Esophagus (tissue), 2 donors: Measurements from ENCODE around the gene RNLS. TPM values are rescaled to one million over a fixed set of nuclear protein-coding genes. Genes with fewer than 3 reads are reported as not detected.

Experiments used
- H3K27ac ChIP-seq, 2 donors: one replicate each; pipeline ENCODE4 v1.5.1; 2013; ENCODE audit warnings: low read depth in 2 of 2, mild to moderate bottlenecking in 2 of 2, inconsistent platforms in 1 of 2, low read length in 1 of 2, moderate library complexity in 1 of 2
- H3K27me3 ChIP-seq, 2 donors: one replicate each; pipeline ENCODE4 v1.6.1; 2013; ENCODE audit warnings: low read length in 2 of 2, control low read depth in 1 of 2, mild to moderate bottlenecking in 1 of 2; ENCODE audit not compliant: insufficient read depth in 2 of 2, control insufficient read depth in 1 of 2
- H3K36me3 ChIP-seq, 2 donors: one replicate each; pipeline ENCODE4 v1.6.1; 2013; ENCODE audit warnings: low read length in 1 of 2; ENCODE audit not compliant: control insufficient read depth in 2 of 2, insufficient read depth in 2 of 2
- H3K4me1 ChIP-seq, 2 donors: one replicate each; pipeline ENCODE4 v1.6.1; 2013; ENCODE audit warnings: low read length in 1 of 2; ENCODE audit not compliant: control insufficient read depth in 2 of 2, insufficient read depth in 2 of 2
- H3K4me3 ChIP-seq, 2 donors: one replicate each; pipeline ENCODE4 v1.5.1; 2013; ENCODE audit warnings: low read length in 2 of 2, mild to moderate bottlenecking in 2 of 2, low read depth in 1 of 2, moderate library complexity in 1 of 2
- H3K9me3 ChIP-seq, 2 donors: one replicate each; pipeline ENCODE4 v1.6.1; 2013; ENCODE audit warnings: mild to moderate bottlenecking in 2 of 2, low read depth in 1 of 2, low read length in 1 of 2, moderate library complexity in 1 of 2; ENCODE audit not compliant: control insufficient read depth in 2 of 2, insufficient read depth in 1 of 2
- WGBS, 2 donors: extraction: QIAGEN DNeasy Blood & Tissue Kit; methylation state at CpG; one replicate each; pipeline ENCODE4 v1.1.7; 2013; 5-methylcytosine and 5-hydroxymethylcytosine counted together
- polyA plus RNA-seq, 2 donors: library from polyadenylated mRNA; stranded (reverse); fragments of 200-250 nt; gene quantifications; one replicate each; pipeline ENCODE4 v1.2.3, GENCODE V29; 2013
- donor health status: healthy with polysubstance abuse.
- donor health status: Bipolar disorder and iron deficiency.

The RNLS gene
- polyA plus RNA-seq, 2 donors: 3.3 to 6.7 TPM

DNA sequence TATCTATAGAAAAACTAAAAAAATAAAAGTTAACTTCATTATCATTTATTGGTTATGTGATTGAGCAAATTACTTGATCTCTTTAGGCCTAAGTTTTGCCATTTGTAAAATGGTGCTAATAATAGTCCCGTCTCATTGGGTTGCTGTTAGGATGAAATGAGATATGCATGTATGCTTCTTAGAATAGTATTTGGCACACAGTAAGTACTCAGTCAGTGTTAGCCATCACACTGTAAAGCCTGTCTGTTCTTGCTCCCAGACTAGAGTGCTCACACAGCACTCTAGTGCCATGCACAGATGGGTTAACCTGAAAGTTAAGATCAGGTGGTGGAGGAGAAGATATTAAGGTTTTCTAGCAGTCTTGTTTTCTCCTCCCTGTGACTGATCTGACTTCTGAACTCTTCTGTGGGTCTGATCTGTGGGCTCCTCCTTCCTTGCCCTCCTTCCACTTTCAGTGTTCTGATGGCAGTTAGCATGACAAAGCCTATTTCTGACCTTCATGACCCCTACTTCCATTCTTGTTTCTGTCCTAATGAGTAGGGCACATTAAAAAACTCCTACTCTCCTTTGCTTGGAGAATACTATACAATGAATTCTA, 167.5 kb downstream of the RNLS start:
- no peak overlapping the region for H3K4me3 ChIP-seq
- no peaks in the 10 kb centered on the region for H3K36me3 ChIP-seq
- H3K4me1 ChIP-seq: no peaks in the 10 kb centered on the region
- no peaks in the 10 kb centered on the region for H3K27me3 ChIP-seq
- H3K27ac ChIP-seq: no peak overlapping the region
- 94 to 98% methylated on average over 1 of the region's 1 CpG for WGBS, 2 donors
- no peaks in the 10 kb centered on the region for H3K9me3 ChIP-seq

DNA sequence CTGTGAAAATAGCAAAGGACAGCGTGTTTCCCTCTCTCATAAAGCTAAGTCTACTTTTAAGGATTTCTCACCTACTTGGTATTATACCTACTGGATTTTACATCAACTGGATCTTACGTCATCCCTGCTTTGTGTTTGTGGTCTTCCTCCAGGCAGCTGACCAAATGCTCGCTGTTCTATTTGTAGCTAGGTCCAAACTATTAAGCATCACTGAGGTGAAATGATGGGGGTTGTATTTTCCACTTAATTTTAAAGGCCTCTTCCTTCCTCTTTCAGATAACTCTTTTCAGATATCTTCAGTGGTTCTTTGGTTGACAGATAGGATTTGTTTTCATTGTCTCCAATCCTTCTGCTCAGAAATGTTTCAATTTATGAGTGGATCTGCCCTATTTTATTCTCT, 169.7 kb downstream of the RNLS start:
- Histone ChIP-seq H3K4me1 (no peaks in the 10 kb centered on the region), H3K9me3 (no peaks in the 10 kb centered on the region), H3K4me3 (no peak overlapping the region), H3K36me3 (no peaks in the 10 kb centered on the region), H3K27me3 (no peaks in the 10 kb centered on the region), H3K27ac (no peak overlapping the region)
- WGBS, 2 donors: 86 to 92% methylated on average over 3 of the region's 3 CpGs

DNA sequence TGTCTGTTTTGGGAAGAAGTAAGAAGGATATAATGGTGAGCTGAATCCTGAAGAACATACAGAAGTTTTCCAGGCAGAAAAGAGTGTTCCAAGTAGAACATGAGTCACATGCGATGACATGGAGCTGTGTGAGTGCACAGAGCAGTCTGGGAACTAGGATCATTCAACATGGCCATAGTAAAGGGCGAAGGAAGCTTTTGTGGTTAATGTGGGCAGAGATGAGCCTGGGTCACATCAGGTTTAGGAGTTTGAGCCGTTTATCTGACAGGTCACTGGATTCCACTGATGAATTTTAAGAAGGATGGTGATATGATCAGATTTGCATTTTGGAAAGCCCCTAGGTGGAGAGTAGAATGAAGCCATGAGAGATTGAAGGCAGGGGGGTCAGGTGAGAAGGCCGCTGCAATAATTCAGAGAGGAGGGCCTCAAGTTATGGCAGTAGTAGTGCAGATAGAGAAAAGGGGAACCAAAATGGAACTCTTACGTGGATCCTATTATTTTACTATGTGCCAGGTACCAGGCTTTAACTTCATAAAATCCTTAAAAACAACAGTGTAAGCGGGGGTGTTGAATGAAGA, 171.3 kb downstream of the RNLS start:
- Histone ChIP-seq H3K9me3 (no peaks in the 10 kb centered on the region), H3K27me3 (no peaks in the 10 kb centered on the region), H3K4me3 (no peak overlapping the region), H3K4me1 (no peaks in the 10 kb centered on the region), H3K36me3 (no peaks in the 10 kb centered on the region), H3K27ac (no peak overlapping the region)
- WGBS, 2 donors: 90 to 94% methylated on average over 6 of the region's 6 CpGs

DNA sequence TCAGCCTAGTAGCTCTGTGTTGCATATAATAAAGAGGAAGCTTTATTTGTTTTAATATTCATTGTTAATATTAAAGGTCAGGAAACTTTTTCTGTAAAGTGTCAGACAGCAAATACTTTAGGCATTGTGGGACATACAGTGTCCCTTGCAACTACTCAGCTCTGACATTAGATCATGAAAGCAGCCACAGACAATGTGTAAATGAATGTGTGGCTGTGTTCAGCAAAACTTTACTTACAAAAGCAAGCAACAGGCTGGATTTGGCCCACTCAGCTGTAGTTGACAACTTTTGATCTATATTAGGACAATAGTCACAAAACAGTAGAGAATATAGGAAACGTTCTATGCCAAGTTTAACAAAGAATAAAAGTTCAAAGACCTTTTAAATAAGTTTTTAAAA, 173.3 kb downstream of the RNLS start:
- no peak overlapping the region for H3K4me3 ChIP-seq
- WGBS, 2 donors: 39 to 71% methylated on average over 1 of the region's 1 CpG
- H3K27me3 ChIP-seq: no peaks in the 10 kb centered on the region
- H3K4me1 ChIP-seq: no peaks in the 10 kb centered on the region
- H3K36me3 ChIP-seq: no peaks in the 10 kb centered on the region
- no peaks in the 10 kb centered on the region for H3K9me3 ChIP-seq
- no peak overlapping the region for H3K27ac ChIP-seq

DNA sequence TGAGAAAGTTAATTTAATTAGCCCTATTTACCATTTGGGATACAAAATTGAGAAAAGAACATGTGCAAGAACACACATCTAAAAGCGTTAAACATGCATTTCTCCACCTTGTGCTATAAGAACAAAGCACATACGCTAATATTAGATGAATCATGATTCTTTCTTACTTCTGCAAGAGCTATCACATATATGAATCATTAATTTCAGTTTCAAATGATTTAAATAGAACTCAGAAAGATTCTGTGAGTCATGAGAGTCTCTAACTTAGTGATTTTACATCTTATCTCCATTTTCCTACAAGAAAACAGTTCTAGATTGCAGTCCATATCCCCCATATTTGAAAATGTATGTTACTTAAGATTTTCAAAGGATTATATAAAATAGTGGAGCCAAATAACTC, 173.9 kb downstream of the RNLS start:
- H3K27me3 ChIP-seq: no peaks in the 10 kb centered on the region
- 63 to 73% methylated on average over 2 of the region's 2 CpGs for WGBS, 2 donors
- H3K9me3 ChIP-seq: no peaks in the 10 kb centered on the region
- H3K36me3 ChIP-seq: no peaks in the 10 kb centered on the region
- H3K4me1 ChIP-seq: no peaks in the 10 kb centered on the region
- no peak overlapping the region for H3K27ac ChIP-seq
- no peak overlapping the region for H3K4me3 ChIP-seq

- no peak overlapping the region for H3K27ac ChIP-seq
- H3K4me3 ChIP-seq: no peak overlapping the region
- no peaks in the 10 kb centered on the region for H3K36me3 ChIP-seq
- no peaks in the 10 kb centered on the region for H3K9me3 ChIP-seq
- WGBS, 2 donors: 91 to 93% methylated on average over 2 of the region's 2 CpGs
- no peaks in the 10 kb centered on the region for H3K4me1 ChIP-seq
- no peaks in the 10 kb centered on the region for H3K27me3 ChIP-seq
Measured at GRCh38 chr10:88408096-88408495, 175.0 kb downstream of the RNLS start.

DNA sequence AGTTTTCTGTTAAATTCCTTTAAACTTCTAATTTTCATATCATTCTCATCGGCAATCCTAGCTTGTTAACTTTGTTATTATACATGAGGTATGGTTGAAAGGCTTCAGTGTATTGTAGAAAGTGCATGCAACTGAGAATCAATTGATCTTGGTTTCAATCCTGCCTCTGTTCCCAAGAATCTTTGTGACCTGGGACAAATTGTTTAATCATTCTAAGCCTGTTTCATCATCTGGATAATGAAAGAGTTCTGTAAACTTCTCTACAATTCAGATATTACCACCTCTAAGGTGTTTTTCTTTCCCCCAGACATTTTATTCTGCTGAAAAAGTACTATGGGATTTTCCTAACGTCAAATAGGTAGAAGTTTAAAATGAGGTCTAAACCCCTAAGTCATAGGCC, 179.0 kb downstream of the RNLS start:
- Histone ChIP-seq H3K27ac (no peak overlapping the region), H3K4me1 (no peaks in the 10 kb centered on the region), H3K9me3 (no peaks in the 10 kb centered on the region), H3K27me3 (no peaks in the 10 kb centered on the region), H3K36me3 (no peaks in the 10 kb centered on the region), H3K4me3 (no peak overlapping the region)
- 88 to 92% methylated on average over 2 of the region's 2 CpGs for WGBS, 2 donors

DNA sequence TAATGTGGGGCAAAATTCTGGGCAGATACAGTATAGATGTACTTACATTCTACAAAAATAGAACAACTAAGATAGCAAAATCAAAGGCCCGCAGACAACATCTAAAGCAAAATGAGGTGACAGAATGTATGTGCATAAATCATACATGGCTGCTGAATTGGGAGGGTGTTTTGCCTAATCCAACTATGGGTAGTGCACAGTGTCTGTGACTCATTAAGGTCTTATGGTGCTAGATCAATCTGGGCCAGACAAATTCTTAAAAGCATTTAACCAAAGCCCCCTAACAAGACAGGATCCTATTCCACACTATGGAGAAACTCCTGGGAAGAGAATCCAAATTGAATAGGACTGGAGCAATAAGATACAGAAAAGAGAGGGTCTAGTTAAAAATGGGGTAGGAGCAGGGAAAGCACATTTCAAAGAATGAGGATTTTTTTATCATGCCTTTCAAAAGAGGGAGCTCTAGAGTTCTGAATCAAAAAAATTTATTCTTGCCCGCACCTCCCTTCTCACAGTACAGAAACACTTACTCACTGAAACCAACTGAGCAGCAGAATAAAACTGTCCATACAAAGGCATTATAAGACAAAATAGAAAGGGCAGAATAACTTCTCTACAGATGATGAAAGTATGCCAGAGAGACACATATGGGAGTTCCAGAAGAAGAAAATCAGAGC, 181.3 kb downstream of the RNLS start:
- Histone ChIP-seq H3K9me3 (no peaks in the 10 kb centered on the region), H3K27ac (no peak overlapping the region), H3K27me3 (no peaks in the 10 kb centered on the region), H3K4me3 (no peak overlapping the region), H3K4me1 (no peaks in the 10 kb centered on the region), H3K36me3 (no peaks in the 10 kb centered on the region)
- 66% methylated on average over 2 of the region's 2 CpGs for WGBS, 2 donors

GRCh38 chr10:88399240-88399639, 183.9 kb downstream of the RNLS start:
- Histone ChIP-seq H3K4me3 (no peak overlapping the region), H3K4me1 (no peaks in the 10 kb centered on the region), H3K9me3 (no peaks in the 10 kb centered on the region), H3K27me3 (no peaks in the 10 kb centered on the region), H3K27ac (no peak overlapping the region), H3K36me3 (no peaks in the 10 kb centered on the region)
- 97% methylated on average over 3 of the region's 3 CpGs for WGBS, 2 donors

DNA sequence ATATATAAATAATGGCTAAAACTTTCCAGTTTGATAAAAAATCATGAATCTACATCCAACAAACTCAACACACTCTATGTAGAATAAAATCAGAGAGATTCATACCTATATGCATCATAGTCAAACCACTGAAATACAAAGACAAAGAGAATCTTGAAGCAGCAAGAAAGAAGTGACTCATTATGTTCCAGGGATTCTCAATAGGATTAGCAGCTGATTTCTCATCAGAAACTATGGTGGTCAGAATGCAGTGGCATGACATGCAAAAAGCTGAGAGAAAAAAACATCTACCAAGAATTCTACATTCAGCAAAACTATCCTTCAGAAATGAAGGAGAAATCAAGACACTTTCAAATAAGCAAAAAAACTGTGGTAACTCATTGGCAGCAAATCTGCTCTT, 187.4 kb downstream of the RNLS start:
- Histone ChIP-seq H3K4me3 (no peak overlapping the region), H3K4me1 (no peaks in the 10 kb centered on the region), H3K27me3 (no peaks in the 10 kb centered on the region), H3K9me3 (no peaks in the 10 kb centered on the region), H3K36me3 (no peaks in the 10 kb centered on the region), H3K27ac (no peak overlapping the region)
